Measurements from ENCODE around the gene RASSF8. TPM values are rescaled to one million over a fixed set of nuclear protein-coding genes. Genes with fewer than 3 reads are reported as not detected.
A peak's percentile ranks its signal among the peaks of the same experiment; 100 is the strongest.

RASSF8 gene
- total RNA-seq, result 1 to 10 TPM in 1 of 2 experiments, under 1 TPM in 1; 0.65 to 1.2 TPM

GRCh38 chr12:25958428-25959070 lies at the start of gene RASSF8:
Gene RASSF8, plus strand, starts transcription at chr12:25958682. Its CDS starts 96,662 bp downstream, at chr12:26055344.
- H3K27me3 Mint-ChIP-seq, result peaks cover 54% of the 10 kb centered on the region
- H3K36me3 Mint-ChIP-seq (ENCODE audit: low read depth), result no peaks in the 10 kb centered on the region
- POLR2A ChIA-PET, result no interaction called here
- no peak within 1 kb of the TSS for H3K27ac Mint-ChIP-seq
- DNase-seq, result peak; percentile 17
- peaks cover 15% of the 10 kb centered on the region for H3K4me1 Mint-ChIP-seq
- H3K4me3 Mint-ChIP-seq, result peak within 1 kb of the TSS; percentile 68
- CTCF ChIA-PET, result no interaction called here
- no peaks in the 10 kb centered on the region for H3K9me3 Mint-ChIP-seq

DNA sequence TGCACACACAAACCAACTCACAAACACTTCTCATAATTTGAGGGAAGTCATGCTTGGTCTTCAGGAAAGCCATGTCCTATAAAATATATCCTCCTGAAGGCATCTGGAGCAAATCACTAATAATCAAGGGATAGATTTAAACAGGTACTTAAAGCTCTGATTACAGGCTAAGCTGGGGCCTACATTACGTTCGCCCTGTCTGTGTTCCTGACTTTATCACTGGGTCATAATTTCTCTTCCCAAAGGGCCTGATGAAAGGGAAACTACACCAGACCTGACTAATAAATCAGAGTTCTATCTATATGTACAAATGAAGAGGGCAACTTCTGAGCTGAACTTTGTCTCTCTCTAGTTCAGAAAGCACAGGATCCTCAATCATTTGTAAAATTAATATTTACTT lies 43.9 kb upstream of the RASSF8 start:
- Mint-ChIP-seq H3K36me3 (ENCODE audit: low read depth) (no peaks in the 10 kb centered on the region), H3K27me3 (peaks cover 2% of the 10 kb centered on the region), H3K4me1 (no peaks in the 10 kb centered on the region), H3K9me3 (no peaks in the 10 kb centered on the region), H3K4me3 (no peak overlapping the region), H3K27ac (no peak overlapping the region)
- ChIA-PET POLR2A (no interaction called here), CTCF (no interaction called here)
- no peak for DNase-seq

DNA sequence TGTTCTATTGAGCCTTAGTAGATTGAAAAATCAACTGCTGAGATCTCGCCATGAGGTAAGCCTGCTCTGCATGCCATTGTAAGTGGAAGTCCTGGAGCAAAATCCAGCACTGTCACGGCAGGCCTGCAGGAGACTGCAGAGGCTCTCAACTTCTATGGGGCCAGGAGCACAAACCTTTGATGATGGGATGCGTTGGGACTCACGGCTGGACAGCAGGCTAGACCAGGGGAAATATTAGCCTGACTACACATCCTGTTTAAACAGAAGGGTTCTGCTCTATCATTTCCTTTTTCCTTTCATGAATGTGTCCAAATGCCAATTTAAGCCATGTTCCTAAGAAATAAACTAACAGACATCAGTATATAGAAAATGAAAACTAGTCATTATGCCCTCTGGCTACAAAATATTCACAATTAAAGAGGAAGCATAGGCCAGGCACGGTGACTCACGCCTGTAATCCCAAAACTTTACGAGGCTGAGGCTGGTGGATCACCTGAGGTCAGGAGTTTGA lies 33.9 kb upstream of the RASSF8 start:
- H3K4me3 Mint-ChIP-seq, result no peak overlapping the region
- no peak for DNase-seq
- CTCF ChIA-PET, result no interaction called here
- H3K4me1 Mint-ChIP-seq, result no peaks in the 10 kb centered on the region
- no peaks in the 10 kb centered on the region for H3K36me3 Mint-ChIP-seq (ENCODE audit: low read depth)
- H3K9me3 Mint-ChIP-seq, result no peaks in the 10 kb centered on the region
- H3K27ac Mint-ChIP-seq, result no peak overlapping the region
- no peaks in the 10 kb centered on the region for H3K27me3 Mint-ChIP-seq
- POLR2A ChIA-PET, result no interaction called here

- Mint-ChIP-seq H3K27ac (no peak overlapping the region), H3K4me1 (no peaks in the 10 kb centered on the region), H3K9me3 (no peaks in the 10 kb centered on the region), H3K27me3 (no peaks in the 10 kb centered on the region), H3K36me3 (ENCODE audit: low read depth) (no peaks in the 10 kb centered on the region), H3K4me3 (no peak overlapping the region)
- ChIA-PET CTCF (no interaction called here), POLR2A (no interaction called here)
- no peak for DNase-seq
Observed at GRCh38 chr12:25925064-25925463, 33.4 kb upstream of the RASSF8 start.

- no peak overlapping the region for H3K27ac Mint-ChIP-seq
- no peak overlapping the region for H3K4me3 Mint-ChIP-seq
Observed at GRCh38 chr12:25926536-25926935, 31.9 kb upstream of the RASSF8 start.

DNA sequence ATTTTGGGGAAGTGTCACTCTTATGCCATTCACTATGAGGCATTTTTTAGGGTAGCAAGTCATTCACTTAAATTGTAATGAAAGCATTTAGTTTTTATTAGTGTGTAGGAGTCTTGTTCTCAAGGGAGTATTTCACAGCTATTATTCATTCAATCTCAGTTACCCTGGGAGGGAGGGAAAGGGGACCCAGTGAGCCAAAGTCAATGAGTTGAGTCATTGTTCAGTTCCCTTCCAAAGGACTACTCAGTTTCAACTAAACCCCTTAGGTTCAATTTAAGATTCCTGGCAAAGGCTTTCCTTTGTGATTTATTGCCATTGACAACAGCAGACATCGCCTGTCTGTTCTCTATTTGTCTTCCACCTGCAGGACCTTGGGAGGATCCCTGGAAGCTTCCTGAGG lies 29.3 kb upstream of the RASSF8 start:
- CTCF ChIA-PET, result no interaction called here
- H3K27ac Mint-ChIP-seq, result no peak overlapping the region
- DNase-seq, result no peak
- peaks cover 3% of the 10 kb centered on the region for H3K27me3 Mint-ChIP-seq
- no peak overlapping the region for H3K4me3 Mint-ChIP-seq
- no peaks in the 10 kb centered on the region for H3K9me3 Mint-ChIP-seq
- POLR2A ChIA-PET, result no interaction called here
- no peaks in the 10 kb centered on the region for H3K4me1 Mint-ChIP-seq
- H3K36me3 Mint-ChIP-seq (ENCODE audit: low read depth), result no peaks in the 10 kb centered on the region

More at GRCh38 chr12:25926536-25926935, 31.9 kb upstream of the RASSF8 start:
- H3K4me1 Mint-ChIP-seq, result no peaks in the 10 kb centered on the region
- DNase-seq, result no peak
- ChIA-PET POLR2A (no interaction called here), CTCF (no interaction called here)
- peaks cover 3% of the 10 kb centered on the region for H3K27me3 Mint-ChIP-seq
- H3K9me3 Mint-ChIP-seq, result no peaks in the 10 kb centered on the region
- no peaks in the 10 kb centered on the region for H3K36me3 Mint-ChIP-seq (ENCODE audit: low read depth)

- POLR2A ChIA-PET, result no interaction called here
- Mint-ChIP-seq H3K9me3 (no peaks in the 10 kb centered on the region), H3K4me3 (no peak overlapping the region), H3K27ac (no peak overlapping the region), H3K4me1 (no peaks in the 10 kb centered on the region), H3K36me3 (ENCODE audit: low read depth) (no peaks in the 10 kb centered on the region), H3K27me3 (peaks cover 3% of the 10 kb centered on the region)
- DNase-seq, result no peak
- CTCF ChIA-PET, result no interaction called here
Observed at GRCh38 chr12:25932971-25933370, 25.5 kb upstream of the RASSF8 start.

GRCh38 chr12:25934456-25934855 lies 24.0 kb upstream of the RASSF8 start:
- H3K9me3 Mint-ChIP-seq, result no peaks in the 10 kb centered on the region

DNA sequence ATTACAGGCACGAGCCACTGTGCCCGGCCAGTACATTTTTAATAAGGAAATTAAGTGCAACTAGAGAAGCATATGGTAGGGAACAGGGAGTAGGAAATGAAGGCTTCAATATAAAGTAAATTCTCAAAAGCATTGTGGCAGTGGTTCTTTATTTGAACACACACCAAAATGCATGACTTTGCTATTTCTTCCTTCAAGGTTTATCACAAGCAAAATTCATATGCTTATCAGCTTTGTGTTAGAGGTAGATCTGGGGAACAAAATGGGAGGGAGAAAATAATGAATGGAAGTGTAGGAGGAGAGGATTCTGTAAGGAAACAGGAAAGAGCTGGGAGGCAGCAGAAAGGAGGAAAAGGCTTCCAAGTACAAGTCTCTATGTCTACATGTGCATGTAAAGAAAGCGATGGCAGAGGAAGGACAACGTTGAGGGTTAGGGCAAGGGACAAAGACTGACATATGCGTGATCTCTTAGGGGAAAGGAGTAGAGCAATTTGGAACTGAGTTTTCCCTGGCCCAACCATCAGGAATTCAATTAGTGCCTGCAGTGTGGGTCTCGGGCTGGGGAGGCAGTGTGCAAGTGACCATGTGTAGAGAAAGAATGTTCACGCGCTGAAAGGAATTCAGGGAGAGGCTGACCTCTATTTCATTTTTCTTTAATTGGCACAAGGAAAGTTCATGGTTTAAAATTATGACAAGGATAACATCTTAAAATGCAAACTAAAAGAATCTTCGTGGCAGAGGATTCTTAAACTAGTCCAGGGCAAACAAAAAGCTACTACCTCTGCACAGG lies 22.9 kb upstream of the RASSF8 start:
- Mint-ChIP-seq H3K27me3 (peaks cover under 1% of the 10 kb centered on the region), H3K4me3 (no peak overlapping the region), H3K4me1 (no peaks in the 10 kb centered on the region), H3K36me3 (ENCODE audit: low read depth) (no peaks in the 10 kb centered on the region), H3K27ac (no peak overlapping the region), H3K9me3 (no peaks in the 10 kb centered on the region)
- CTCF ChIA-PET, result no interaction called here
- POLR2A ChIA-PET, result interaction anchor here (0.7 kb wide), 1 partner anchor 303 kb away, joined by 3 read pairs; no protein-coding TSS in a partner anchor
- DNase-seq, result no peak

More at GRCh38 chr12:25934456-25934855, 24.0 kb upstream of the RASSF8 start:
- Mint-ChIP-seq H3K4me1 (no peaks in the 10 kb centered on the region), H3K27ac (no peak overlapping the region), H3K36me3 (ENCODE audit: low read depth) (no peaks in the 10 kb centered on the region), H3K27me3 (peaks cover 3% of the 10 kb centered on the region), H3K4me3 (no peak overlapping the region)
- CTCF ChIA-PET, result no interaction called here
- POLR2A ChIA-PET, result no interaction called here
- DNase-seq, result no peak

- Mint-ChIP-seq H3K27ac (no peak overlapping the region), H3K4me1 (no peaks in the 10 kb centered on the region), H3K9me3 (no peaks in the 10 kb centered on the region), H3K4me3 (no peak overlapping the region), H3K27me3 (no peaks in the 10 kb centered on the region), H3K36me3 (ENCODE audit: low read depth) (no peaks in the 10 kb centered on the region)
- ChIA-PET CTCF (no interaction called here), POLR2A (no interaction called here)
- DNase-seq, result no peak
Observed at GRCh38 chr12:25937096-25937495, 21.4 kb upstream of the RASSF8 start.

DNA sequence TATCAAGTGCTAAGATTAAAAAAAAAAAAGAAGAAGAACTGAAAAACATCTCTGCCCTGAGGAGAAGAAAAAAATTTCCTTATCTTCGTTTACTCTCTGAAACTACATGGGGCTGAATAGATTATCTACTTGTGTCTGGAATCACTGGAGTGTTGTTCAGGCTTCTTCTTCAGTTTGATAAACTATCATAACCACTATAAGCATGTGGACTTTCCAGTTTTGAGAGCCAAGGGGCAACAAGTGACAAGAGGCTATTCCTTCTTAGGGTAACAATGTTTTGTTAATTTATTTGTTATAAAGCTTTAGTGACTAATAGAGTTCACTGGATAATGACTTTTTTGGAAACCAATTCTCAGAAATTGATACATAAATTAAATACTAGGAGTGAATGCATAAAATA lies 19.9 kb upstream of the RASSF8 start:
- POLR2A ChIA-PET, result no interaction called here
- no peaks in the 10 kb centered on the region for H3K36me3 Mint-ChIP-seq (ENCODE audit: low read depth)
- H3K4me1 Mint-ChIP-seq, result no peaks in the 10 kb centered on the region
- H3K9me3 Mint-ChIP-seq, result no peaks in the 10 kb centered on the region
- no peak overlapping the region for H3K4me3 Mint-ChIP-seq
- no peak overlapping the region for H3K27ac Mint-ChIP-seq
- CTCF ChIA-PET, result no interaction called here
- no peak for DNase-seq
- no peaks in the 10 kb centered on the region for H3K27me3 Mint-ChIP-seq

DNA sequence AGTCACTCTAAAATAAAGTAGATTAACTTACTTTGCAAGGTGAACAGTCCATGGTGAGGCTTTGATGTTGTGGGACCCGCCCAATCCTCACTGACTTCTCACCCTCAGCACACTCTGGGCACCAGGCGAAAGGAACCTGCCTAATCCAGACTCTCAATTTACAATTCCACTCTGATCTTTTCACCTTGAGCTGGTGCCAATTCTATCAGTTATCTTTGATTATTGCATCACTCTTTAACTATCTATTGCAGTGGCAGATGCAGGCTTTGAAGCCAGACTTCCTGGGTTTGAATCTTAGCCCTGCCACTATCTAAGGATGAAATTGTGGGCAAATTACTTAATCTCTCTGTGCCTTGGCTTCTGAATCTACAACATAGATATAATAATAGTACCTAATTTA lies 18.9 kb upstream of the RASSF8 start:
- ChIA-PET POLR2A (no interaction called here), CTCF (no interaction called here)
- Mint-ChIP-seq H3K36me3 (ENCODE audit: low read depth) (no peaks in the 10 kb centered on the region), H3K9me3 (no peaks in the 10 kb centered on the region), H3K27ac (no peak overlapping the region), H3K27me3 (no peaks in the 10 kb centered on the region), H3K4me1 (no peaks in the 10 kb centered on the region), H3K4me3 (no peak overlapping the region)
- no peak for DNase-seq

- Mint-ChIP-seq H3K4me3 (no peak overlapping the region), H3K27ac (no peak overlapping the region), H3K9me3 (no peaks in the 10 kb centered on the region), H3K27me3 (no peaks in the 10 kb centered on the region), H3K36me3 (ENCODE audit: low read depth) (no peaks in the 10 kb centered on the region), H3K4me1 (no peaks in the 10 kb centered on the region)
- ChIA-PET CTCF (no interaction called here), POLR2A (no interaction called here)
- DNase-seq, result no peak
Observed at GRCh38 chr12:25940886-25941285, 17.6 kb upstream of the RASSF8 start.

GRCh38 chr12:25942709-25943108 lies 15.8 kb upstream of the RASSF8 start:
- Mint-ChIP-seq H3K4me3 (no peak overlapping the region), H3K9me3 (no peaks in the 10 kb centered on the region), H3K4me1 (no peaks in the 10 kb centered on the region), H3K36me3 (ENCODE audit: low read depth) (no peaks in the 10 kb centered on the region), H3K27ac (no peak overlapping the region), H3K27me3 (no peaks in the 10 kb centered on the region)
- DNase-seq, result no peak
- CTCF ChIA-PET, result no interaction called here
- POLR2A ChIA-PET, result no interaction called here
